HG02840 (cell line): ENCODE measurements around the gene BOD1.

ENCODE experiments used
- ATAC-seq: cut with Tn5 transposase; IDR thresholded peaks from one replicate; pipeline ENCODE4 v1.9.1; 2021; ENCODE audit warnings: mild to moderate bottlenecking, moderate library complexity, moderate number of reproducible peaks; ENCODE audit not compliant: unreplicated experiment, low FRiP score

The BOD1 gene

GRCh38 chr5:173616577-173617118, at the start of gene BOD1:
TSS of gene BOD1 (minus strand) at chr5:173616650. CDS start at chr5:173616436, 214 bp downstream.
- peak; percentile 95 for ATAC-seq

- ATAC-seq, result no peak
These were observed 48.9 kb upstream of the BOD1 start for GRCh38 chr5:173665326-173665725.

GRCh38 chr5:173664154-173664526, 47.7 kb upstream of the BOD1 start:
- no peak for ATAC-seq

GRCh38 chr5:173663352-173664153, 47.1 kb upstream of the BOD1 start:
- no peak for ATAC-seq

- ATAC-seq, result no peak
These were observed 46.3 kb upstream of the BOD1 start for GRCh38 chr5:173662581-173663351.

GRCh38 chr5:173660481-173661280, 44.2 kb upstream of the BOD1 start:
- ATAC-seq, result no peak

GRCh38 chr5:173659423-173659822, 43.0 kb upstream of the BOD1 start:
- no peak for ATAC-seq

GRCh38 chr5:173657741-173658356, 41.4 kb upstream of the BOD1 start:
- no peak for ATAC-seq

- ATAC-seq, result no peak
These were observed 38.8 kb upstream of the BOD1 start for GRCh38 chr5:173655196-173655797.

GRCh38 chr5:173653822-173654523, 37.5 kb upstream of the BOD1 start:
- ATAC-seq, result no peak

GRCh38 chr5:173648308-173648866, 31.9 kb upstream of the BOD1 start:
- ATAC-seq, result no peak

- no peak for ATAC-seq
These were observed 30.2 kb upstream of the BOD1 start for GRCh38 chr5:173646692-173647091.

- ATAC-seq, result no peak
These were observed 29.6 kb upstream of the BOD1 start for GRCh38 chr5:173645890-173646574.

GRCh38 chr5:173645437-173645807, 29.0 kb upstream of the BOD1 start:
- ATAC-seq, result no peak

GRCh38 chr5:173644673-173645436, 28.4 kb upstream of the BOD1 start:
- ATAC-seq, result no peak

- no peak for ATAC-seq
These were observed 27.5 kb upstream of the BOD1 start for GRCh38 chr5:173643964-173644363.

GRCh38 chr5:173642895-173643481, 26.5 kb upstream of the BOD1 start:
- no peak for ATAC-seq
